Gastroesophageal sphincter (tissue), 3 donors: ENCODE data around the gene DISP2.

Source experiments
- CTCF ChIP-seq, 4 experiments: fragments of 200-600 bp in 2 of 4; fragments of 450-650 bp in 2 of 4; sonication (generic) in 1 of 4; IDR thresholded peaks; one replicate each; pipeline ENCODE4 v1.5.1; 2017 to 2019; ENCODE audit warnings: antibody characterized with exemption in 4 of 4, mild to moderate bottlenecking in 2 of 4, moderate library complexity in 2 of 4
- EP300 ChIP-seq: sonication (generic); formaldehyde crosslinking; IDR thresholded peaks from one replicate; pipeline ENCODE4 v1.6.1; 2017; ENCODE audit warnings: antibody characterized with exemption, mild to moderate bottlenecking
- POLR2A ChIP-seq, 2 donors: fragments of 450-650 bp; IDR thresholded peaks; one replicate each; pipeline ENCODE4 v1.6.1; 2017; ENCODE audit warnings: antibody characterized with exemption in 2 of 2, mild to moderate bottlenecking in 2 of 2, moderate library complexity in 1 of 2
- POLR2AphosphoS5 ChIP-seq: sonication (generic); formaldehyde crosslinking; IDR thresholded peaks from one replicate; pipeline ENCODE4 v1.6.1; 2017; ENCODE audit warnings: antibody characterized with exemption

DNA sequence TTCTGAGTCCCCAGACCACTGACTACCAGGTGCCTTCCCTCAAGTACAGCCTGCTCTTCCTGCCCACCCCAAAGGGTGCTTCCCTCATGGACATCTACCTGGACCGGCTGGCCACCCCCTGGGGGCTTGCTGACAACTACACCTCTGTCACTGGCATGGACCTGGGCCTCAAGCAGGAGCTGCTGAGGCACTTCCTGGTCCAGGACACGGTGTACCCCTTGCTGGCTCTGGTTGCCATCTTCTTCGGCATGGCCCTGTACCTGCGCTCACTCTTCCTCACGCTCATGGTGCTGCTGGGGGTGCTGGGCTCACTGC, 9.3 kb downstream of the DISP2 start:
- no peak for TF ChIP-seq POLR2A (IDR thresholded peaks at IDR 0.05)
- TF ChIP-seq POLR2AphosphoS5, result no peak
- no peak for TF ChIP-seq CTCF (IDR thresholded peaks at IDR 0.05)
- no peak for TF ChIP-seq EP300
